Ectodermal cell (in vitro differentiated cells): ENCODE results near the gene L3MBTL4.

Source experiments
- H3K27ac ChIP-seq: 2 replicates; pipeline ENCODE4 v1.7.0; 2013; ENCODE audit warnings: mild to moderate bottlenecking, low read depth, low read length; ENCODE audit not compliant: insufficient read depth, poor library complexity, severe bottlenecking
- H3K27me3 ChIP-seq: 2 replicates; pipeline ENCODE4 v1.7.0; 2013; ENCODE audit warnings: mild to moderate bottlenecking, low read length; ENCODE audit not compliant: insufficient read depth, control insufficient read depth, poor library complexity, severe bottlenecking
- H3K36me3 ChIP-seq: one replicate; pipeline ENCODE4 v1.7.0; 2013; ENCODE audit warnings: low read length; ENCODE audit not compliant: control insufficient read depth, insufficient read depth
- H3K4me1 ChIP-seq: one replicate; pipeline ENCODE4 v1.7.0; 2013; ENCODE audit warnings: low read length; ENCODE audit not compliant: control insufficient read depth, insufficient read depth
- H3K4me3 ChIP-seq: 2 replicates; pipeline ENCODE4 v1.7.0; 2013; ENCODE audit warnings: low read depth, low read length, control low read depth; ENCODE audit not compliant: insufficient read depth
- H3K9me3 ChIP-seq: 2 replicates; pipeline ENCODE4 v1.7.0; 2013; ENCODE audit warnings: mild to moderate bottlenecking, low read length, moderate library complexity; ENCODE audit not compliant: control insufficient read depth
- WGBS, 2 experiments: methylation state at CpG; one replicate each; pipeline ENCODE4 v1.1.7; 2013; ENCODE audit warnings: missing lambda C conversion rate in 2 of 2; 5-methylcytosine and 5-hydroxymethylcytosine counted together

L3MBTL4 gene

GRCh38 chr18:5980721-5981120, 434.0 kb downstream of the L3MBTL4 start:
- Histone ChIP-seq H3K36me3 (no peaks in the 10 kb centered on the region), H3K4me1 (no peaks in the 10 kb centered on the region), H3K9me3 (no peaks in the 10 kb centered on the region), H3K27ac (no peak overlapping the region), H3K4me3 (no peak overlapping the region), H3K27me3 (no peaks in the 10 kb centered on the region)
- 91 to 95% methylated on average over 5 of the region's 5 CpGs for WGBS, 2 experiments

DNA sequence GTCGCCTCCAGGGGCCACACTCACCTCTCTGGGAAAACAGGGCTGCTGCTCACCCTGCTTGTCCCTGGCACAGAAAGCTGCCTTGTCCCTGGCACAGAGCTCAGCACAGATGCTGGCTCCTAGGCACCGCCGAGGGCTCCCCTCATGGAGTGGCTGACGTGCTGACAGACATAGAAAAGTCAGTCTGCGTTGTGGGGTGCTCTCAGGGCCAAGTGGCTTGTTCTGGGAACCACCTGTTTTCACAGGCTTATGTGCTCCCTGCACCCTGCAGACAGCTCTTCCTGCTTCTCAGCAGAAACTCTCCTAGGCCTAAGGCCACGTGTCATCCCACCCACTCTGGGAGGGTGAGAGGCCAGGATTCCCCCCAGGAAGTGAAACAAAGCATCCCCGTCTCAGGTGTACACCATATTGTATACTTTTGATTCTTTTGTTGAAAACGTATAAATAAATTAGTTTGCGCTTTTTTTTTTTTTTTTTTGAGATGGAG, 434.7 kb downstream of the L3MBTL4 start:
- Histone ChIP-seq H3K4me3 (no peak overlapping the region), H3K9me3 (no peaks in the 10 kb centered on the region), H3K36me3 (no peaks in the 10 kb centered on the region), H3K27ac (no peak overlapping the region), H3K4me1 (no peaks in the 10 kb centered on the region), H3K27me3 (no peaks in the 10 kb centered on the region)
- WGBS, 2 experiments = 91 to 92% methylated on average over 9 of the region's 9 CpGs

DNA sequence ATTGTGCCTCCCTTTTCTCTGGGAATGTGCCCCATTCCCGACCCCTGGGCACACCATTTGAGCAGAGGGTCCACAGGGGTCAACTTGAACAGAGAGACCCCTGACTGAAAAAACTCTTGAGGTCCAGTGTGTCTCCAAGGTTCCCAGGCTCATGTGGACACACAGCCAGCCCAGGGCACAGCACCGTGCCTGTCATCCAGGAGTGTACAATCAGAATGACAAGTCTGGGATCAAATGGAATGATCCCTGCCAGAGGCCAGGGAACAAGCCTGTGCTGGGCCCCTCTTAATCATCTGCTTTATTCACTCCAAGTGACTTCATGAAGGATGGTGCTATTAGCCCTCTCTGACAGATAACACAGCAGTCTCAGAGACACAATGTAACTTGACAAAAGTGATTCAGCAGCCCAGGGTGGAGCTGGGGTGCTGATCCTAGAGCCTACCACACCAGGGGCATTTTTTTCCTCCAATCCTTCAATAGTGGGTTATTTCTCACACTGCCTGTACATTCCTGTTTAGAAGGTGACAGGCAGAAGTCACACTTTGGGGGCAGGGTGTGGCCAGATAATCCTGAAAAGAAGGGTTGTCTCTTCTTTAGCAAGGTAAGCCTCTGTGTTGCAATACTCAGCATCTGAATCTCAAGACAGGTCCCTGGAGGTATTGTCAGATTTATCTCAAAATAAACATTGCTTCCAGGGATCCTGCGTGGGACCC, 435.4 kb downstream of the L3MBTL4 start:
- Histone ChIP-seq H3K36me3 (no peaks in the 10 kb centered on the region), H3K27me3 (no peaks in the 10 kb centered on the region), H3K9me3 (no peaks in the 10 kb centered on the region), H3K27ac (no peak overlapping the region), H3K4me3 (no peak overlapping the region), H3K4me1 (no peaks in the 10 kb centered on the region)
- WGBS, 2 experiments = 86 to 90% methylated on average over 3 of the region's 3 CpGs

GRCh38 chr18:5977022-5977421, 437.7 kb downstream of the L3MBTL4 start:
- H3K4me3 ChIP-seq = no peak overlapping the region
- H3K27ac ChIP-seq = no peak overlapping the region
- H3K9me3 ChIP-seq = no peaks in the 10 kb centered on the region
- H3K27me3 ChIP-seq = no peaks in the 10 kb centered on the region
- no peaks in the 10 kb centered on the region for H3K4me1 ChIP-seq
- H3K36me3 ChIP-seq = no peaks in the 10 kb centered on the region
- WGBS, 2 experiments = 91 to 95% methylated on average over 4 of the region's 4 CpGs

- H3K27me3 ChIP-seq = no peaks in the 10 kb centered on the region
These were observed 439.4 kb downstream of the L3MBTL4 start for GRCh38 chr18:5975111-5976002.

DNA sequence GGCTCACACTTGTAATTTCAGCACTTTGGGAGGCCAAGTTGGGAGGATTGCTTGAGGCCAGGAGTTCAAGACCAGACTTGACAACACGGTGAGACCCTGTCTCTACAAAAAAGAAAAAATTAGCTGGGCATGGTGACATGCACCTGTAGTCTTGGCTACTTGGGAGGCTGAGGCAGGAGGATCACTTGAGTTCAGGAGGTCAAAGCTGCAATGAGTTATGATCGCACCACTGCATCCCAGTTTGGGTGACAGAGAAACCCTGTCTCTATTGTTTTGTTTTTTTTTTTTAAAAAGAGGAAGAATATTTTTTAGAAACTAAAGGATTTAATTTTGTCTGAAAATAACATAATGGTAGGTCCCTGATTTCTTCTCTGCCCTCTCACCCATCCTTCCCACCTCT, 440.0 kb downstream of the L3MBTL4 start:
- Histone ChIP-seq H3K27me3 (no peaks in the 10 kb centered on the region), H3K4me3 (no peak overlapping the region), H3K4me1 (no peaks in the 10 kb centered on the region), H3K27ac (no peak overlapping the region), H3K36me3 (no peaks in the 10 kb centered on the region), H3K9me3 (no peaks in the 10 kb centered on the region)
- WGBS, 2 experiments = 94% methylated on average over 2 of the region's 2 CpGs

More at GRCh38 chr18:5975111-5976002, 439.4 kb downstream of the L3MBTL4 start:
- Histone ChIP-seq H3K36me3 (no peaks in the 10 kb centered on the region), H3K4me3 (no peak overlapping the region), H3K27ac (no peak overlapping the region), H3K9me3 (no peaks in the 10 kb centered on the region), H3K4me1 (no peaks in the 10 kb centered on the region)
- 88 to 89% methylated on average over 10 of the region's 10 CpGs for WGBS, 2 experiments

GRCh38 chr18:5973099-5973498, 441.6 kb downstream of the L3MBTL4 start:
- no peak overlapping the region for H3K27ac ChIP-seq
- WGBS, 2 experiments = 91% methylated on average over 3 of the region's 3 CpGs
- no peaks in the 10 kb centered on the region for H3K9me3 ChIP-seq

DNA sequence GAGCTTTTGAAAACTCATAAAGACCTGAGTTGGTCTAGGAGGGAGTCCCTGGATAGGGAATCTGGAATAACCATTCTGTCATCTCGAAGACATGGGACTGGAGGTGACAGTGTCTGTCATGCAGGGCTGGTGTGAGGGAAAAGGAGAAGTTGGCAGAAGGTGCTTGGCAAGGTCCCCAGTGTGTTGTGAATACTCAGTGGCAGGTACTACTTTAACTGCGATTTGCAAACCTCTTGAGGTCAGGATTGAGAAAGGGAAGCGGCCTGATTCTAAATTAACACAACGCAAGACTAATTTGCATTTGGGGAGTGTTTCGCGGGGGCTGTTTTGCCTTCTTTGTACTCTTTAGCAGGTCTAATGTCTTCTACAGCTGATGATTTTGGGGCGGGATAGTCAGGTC, 442.4 kb downstream of the L3MBTL4 start:
- no peaks in the 10 kb centered on the region for H3K4me1 ChIP-seq
- H3K36me3 ChIP-seq = no peaks in the 10 kb centered on the region
- H3K27ac ChIP-seq = no peak overlapping the region
- WGBS, 2 experiments = 86 to 89% methylated on average over 7 of the region's 7 CpGs
- H3K9me3 ChIP-seq = no peaks in the 10 kb centered on the region
- H3K27me3 ChIP-seq = no peaks in the 10 kb centered on the region
- H3K4me3 ChIP-seq = no peak overlapping the region

More at GRCh38 chr18:5973099-5973498, 441.6 kb downstream of the L3MBTL4 start:
- H3K27me3 ChIP-seq = no peaks in the 10 kb centered on the region
- H3K4me1 ChIP-seq = no peaks in the 10 kb centered on the region
- no peaks in the 10 kb centered on the region for H3K36me3 ChIP-seq
- H3K4me3 ChIP-seq = no peak overlapping the region

DNA sequence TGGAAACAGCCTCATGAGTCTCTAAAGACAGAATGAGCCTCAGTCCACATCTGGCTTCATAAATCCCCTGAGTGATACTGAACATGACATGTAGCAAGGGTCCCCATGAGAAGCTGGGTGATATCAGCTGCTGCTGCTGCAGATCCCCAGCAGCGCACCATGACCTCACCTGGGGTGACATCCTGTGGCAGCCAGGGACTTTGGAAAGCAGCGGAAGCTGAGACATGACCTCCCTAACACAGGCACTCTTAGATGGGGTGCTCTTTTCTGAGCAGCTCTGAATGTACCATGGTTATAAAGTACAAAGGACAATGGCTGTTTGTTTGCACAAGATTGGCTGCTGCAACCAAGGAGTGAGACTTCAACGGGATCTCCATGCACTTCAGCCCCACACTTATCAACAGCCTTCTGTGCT, 444.7 kb downstream of the L3MBTL4 start:
- Histone ChIP-seq H3K4me1 (peaks cover 4% of the 10 kb centered on the region), H3K27ac (no peak overlapping the region), H3K4me3 (no peak overlapping the region), H3K9me3 (no peaks in the 10 kb centered on the region), H3K36me3 (no peaks in the 10 kb centered on the region), H3K27me3 (no peaks in the 10 kb centered on the region)
- 74 to 84% methylated on average over 3 of the region's 3 CpGs for WGBS, 2 experiments

DNA sequence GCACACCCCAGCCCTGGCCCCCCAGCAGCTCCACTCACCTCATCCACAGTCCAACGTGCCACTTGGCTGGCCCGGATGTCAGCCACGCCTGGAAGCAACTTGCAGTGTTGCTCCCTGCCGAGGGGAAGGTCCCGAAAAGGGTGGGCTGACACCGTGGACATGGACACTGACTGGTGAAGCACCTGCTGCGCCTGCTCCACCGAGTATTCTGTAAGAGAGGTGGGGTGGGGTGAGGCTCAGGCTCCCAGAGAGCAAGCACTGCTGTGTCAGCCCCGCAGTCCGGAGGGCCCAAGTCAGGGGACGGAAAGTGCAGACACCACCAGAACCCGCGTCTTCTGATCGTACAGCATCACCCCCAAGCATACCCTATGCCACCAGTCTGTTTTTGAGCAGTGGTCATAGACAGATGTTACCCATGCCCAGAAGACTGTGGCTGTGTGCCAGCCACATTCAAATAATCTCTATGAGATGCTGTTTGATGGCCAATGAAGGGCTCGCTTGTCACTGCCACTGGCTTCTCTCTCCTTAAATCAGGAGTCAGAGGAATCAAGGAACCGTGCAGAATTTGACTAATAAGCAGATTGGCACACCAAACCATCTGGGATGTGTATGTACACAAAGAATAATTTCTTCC, 445.2 kb downstream of the L3MBTL4 start:
- Histone ChIP-seq H3K9me3 (no peaks in the 10 kb centered on the region), H3K27ac (no peak overlapping the region), H3K36me3 (no peaks in the 10 kb centered on the region), H3K27me3 (no peaks in the 10 kb centered on the region), H3K4me3 (no peak overlapping the region), H3K4me1 (peaks cover 6% of the 10 kb centered on the region)
- WGBS, 2 experiments = 94 to 95% methylated on average over 16 of the region's 16 CpGs
